HCT116 (cell line): ENCODE data around the gene NTRK3.

ENCODE experiments used
- EZH2 ChIP-seq: fragments of 200-600 bp; sonication (generic); IDR thresholded peaks from 2 replicates; pipeline ENCODE4 v1.6.1; 2017; ENCODE audit warnings: antibody characterized with exemption, mixed run types
- JUND ChIP-seq: IDR thresholded peaks from 2 replicates; pipeline ENCODE4 v1.6.1; 2012
- MAX ChIP-seq: IDR thresholded peaks from 2 replicates; pipeline ENCODE4 v1.6.1; 2012
- POLR2A ChIP-seq: IDR thresholded peaks from 2 replicates; pipeline ENCODE4 v1.7.0; 2011; ENCODE audit warnings: borderline replicate concordance; ENCODE audit not compliant: insufficient read depth, insufficient read length; ENCODE audit errors: extremely low read depth
- POLR2AphosphoS5 ChIP-seq: IDR thresholded peaks from 2 replicates; pipeline ENCODE4 v1.6.1; 2011; ENCODE audit warnings: mild to moderate bottlenecking, low read depth, low read length, moderate library complexity
- SRF ChIP-seq: IDR thresholded peaks from 2 replicates; pipeline ENCODE4 v1.6.1; 2012; ENCODE audit warnings: low read depth
- TCF7L2 ChIP-seq: IDR thresholded peaks from 2 replicates; pipeline ENCODE4 v1.7.0; 2011; ENCODE audit warnings: borderline replicate concordance, inconsistent platforms; ENCODE audit not compliant: insufficient read depth, insufficient read length; ENCODE audit errors: extremely low read depth
- YY1 ChIP-seq: IDR thresholded peaks from 2 replicates; pipeline ENCODE4 v1.6.1; 2011; ENCODE audit warnings: low read length, low read depth, moderate library complexity, mild to moderate bottlenecking; ENCODE audit not compliant: insufficient replicate concordance; ENCODE audit errors: extremely low read depth
- ZNF274 ChIP-seq: fragments of 200-500 bp; sonication (Bioruptor generic); IDR thresholded peaks from 2 replicates; pipeline ENCODE4 v1.6.1; 2014; ENCODE audit warnings: mild to moderate bottlenecking, low read depth, low read length, inconsistent platforms
- TF ChIP-seq, protein P1 (sequence below), 3 experiments: fragments of 200-600 bp in 1 of 3; sonication (generic) in 1 of 3; IDR thresholded peaks in 2 of 3; conservative IDR thresholded peaks in 1 of 3; 2 replicates each; pipeline ENCODE4 v1.5.1; 2012 to 2017; ENCODE audit warnings: low read depth in 2 of 3, low read length in 2 of 3, antibody characterized with exemption in 1 of 3, borderline replicate concordance in 1 of 3, control low read depth in 1 of 3, mild to moderate bottlenecking in 1 of 3, mixed read lengths in 1 of 3, mixed run types in 1 of 3, moderate library complexity in 1 of 3; ENCODE audit not compliant: insufficient read depth in 1 of 3

DNA sequence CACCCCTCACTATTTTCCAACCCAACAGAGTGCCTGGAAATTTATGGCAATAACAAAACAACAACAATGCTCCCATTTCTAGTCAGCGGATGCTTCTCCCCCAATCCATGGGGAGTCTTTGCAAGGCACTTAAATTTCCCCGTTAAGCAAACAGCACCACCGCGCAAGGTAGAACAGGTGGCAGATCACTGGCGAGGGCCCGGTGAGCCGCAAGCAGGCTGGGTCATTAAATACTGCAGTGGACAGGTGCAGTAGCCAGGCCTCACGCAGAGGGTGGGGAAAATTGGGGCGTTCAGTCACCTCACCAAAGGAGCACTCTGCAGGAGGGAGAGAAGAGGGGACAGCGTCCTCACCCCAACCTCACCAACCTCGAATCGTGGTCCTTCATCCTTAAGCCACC lies 147.5 kb downstream of the NTRK3 start:
- TF ChIP-seq JUND (no peak), YY1 (no peak), EZH2 (no peak), MAX (no peak), SRF (no peak), POLR2A (no peak), POLR2AphosphoS5 (no peak), ZNF274 (no peak), TCF7L2 (no peak)
- TF ChIP-seq, protein P1, sequence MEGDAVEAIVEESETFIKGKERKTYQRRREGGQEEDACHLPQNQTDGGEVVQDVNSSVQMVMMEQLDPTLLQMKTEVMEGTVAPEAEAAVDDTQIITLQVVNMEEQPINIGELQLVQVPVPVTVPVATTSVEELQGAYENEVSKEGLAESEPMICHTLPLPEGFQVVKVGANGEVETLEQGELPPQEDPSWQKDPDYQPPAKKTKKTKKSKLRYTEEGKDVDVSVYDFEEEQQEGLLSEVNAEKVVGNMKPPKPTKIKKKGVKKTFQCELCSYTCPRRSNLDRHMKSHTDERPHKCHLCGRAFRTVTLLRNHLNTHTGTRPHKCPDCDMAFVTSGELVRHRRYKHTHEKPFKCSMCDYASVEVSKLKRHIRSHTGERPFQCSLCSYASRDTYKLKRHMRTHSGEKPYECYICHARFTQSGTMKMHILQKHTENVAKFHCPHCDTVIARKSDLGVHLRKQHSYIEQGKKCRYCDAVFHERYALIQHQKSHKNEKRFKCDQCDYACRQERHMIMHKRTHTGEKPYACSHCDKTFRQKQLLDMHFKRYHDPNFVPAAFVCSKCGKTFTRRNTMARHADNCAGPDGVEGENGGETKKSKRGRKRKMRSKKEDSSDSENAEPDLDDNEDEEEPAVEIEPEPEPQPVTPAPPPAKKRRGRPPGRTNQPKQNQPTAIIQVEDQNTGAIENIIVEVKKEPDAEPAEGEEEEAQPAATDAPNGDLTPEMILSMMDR (IDR thresholded peaks at IDR 0.05 in 2 of 3, conservative IDR thresholded peaks at IDR 0.05 in 1 of 3; ENCODE audit: borderline replicate concordance in 1 of 3, insufficient read depth in 1 of 3, low read depth in 2 of 3, low read length in 2 of 3), result no peak
